Hepatocyte (in vitro differentiated cells): ENCODE measurements around the gene CBX7. TPM values are rescaled to one million over a fixed set of nuclear protein-coding genes. Genes with fewer than 3 reads are reported as not detected.

Experiments
- DNase-seq: peaks from one replicate; pipeline ENCODE4 v3.0.0-alpha.2; 2016; ENCODE audit warnings: low spot score
- H2AFZ ChIP-seq: fragments of 200-600 bp; sonication (generic); 2 replicates; pipeline ENCODE4 v1.6.0; 2016; ENCODE audit warnings: antibody characterized with exemption, mild to moderate bottlenecking
- H3K27ac ChIP-seq: fragments of 200-600 bp; sonication (generic); 2 replicates; pipeline ENCODE4 v1.5.1; 2016; ENCODE audit warnings: mild to moderate bottlenecking
- H3K27me3 ChIP-seq: fragments of 200-600 bp; sonication (generic); 2 replicates; pipeline ENCODE4 v1.6.1; 2016
- H3K36me3 ChIP-seq: fragments of 200-600 bp; sonication (generic); replicated peaks from 2 replicates; pipeline ENCODE4 v1.5.1; 2016; ENCODE audit warnings: low read depth; ENCODE audit not compliant: insufficient read depth
- H3K4me1 ChIP-seq: fragments of 200-600 bp; sonication (generic); 2 replicates; pipeline ENCODE4 v1.5.1; 2016; ENCODE audit warnings: mild to moderate bottlenecking, moderate library complexity; ENCODE audit not compliant: insufficient read depth
- H3K4me2 ChIP-seq: fragments of 200-600 bp; sonication (generic); 2 replicates; pipeline ENCODE4 v1.6.0; 2016
- H3K4me3 ChIP-seq: fragments of 200-600 bp; sonication (generic); 2 replicates; pipeline ENCODE4 v1.5.1; 2016; ENCODE audit warnings: mild to moderate bottlenecking
- H3K79me2 ChIP-seq: fragments of 200-600 bp; sonication (generic); 2 replicates; pipeline ENCODE4 v1.6.0; 2017; ENCODE audit warnings: mild to moderate bottlenecking
- H3K9me2 ChIP-seq: fragments of 200-600 bp; sonication (generic); replicated peaks from 2 replicates; pipeline ENCODE4 v1.6.0; 2017; ENCODE audit warnings: mild to moderate bottlenecking; ENCODE audit not compliant: insufficient read depth
- H3K9me3 ChIP-seq: fragments of 200-600 bp; sonication (generic); 2 replicates; pipeline ENCODE4 v1.5.1; 2016; ENCODE audit warnings: low read depth, mild to moderate bottlenecking
- H4K20me1 ChIP-seq: fragments of 200-600 bp; sonication (generic); 2 replicates; pipeline ENCODE4 v1.6.0; 2016; ENCODE audit warnings: mild to moderate bottlenecking; ENCODE audit not compliant: insufficient read depth, poor library complexity, severe bottlenecking
- CTCF ChIP-seq: fragments of 200-600 bp; sonication (generic); IDR thresholded peaks from 2 replicates; pipeline ENCODE4 v1.5.1; 2016; ENCODE audit warnings: antibody characterized with exemption, mild to moderate bottlenecking; ENCODE audit not compliant: poor library complexity
- EZH2 ChIP-seq: fragments of 200-600 bp; sonication (generic); IDR thresholded peaks from 2 replicates; pipeline ENCODE4 v1.6.1; 2016; ENCODE audit warnings: antibody characterized with exemption, mild to moderate bottlenecking, borderline replicate concordance
- EZH2phosphoT487 ChIP-seq: fragments of 200-600 bp; sonication (generic); IDR thresholded peaks from one replicate; pipeline ENCODE4 v1.6.1; 2018; ENCODE audit warnings: antibody characterized with exemption, mild to moderate bottlenecking, low read depth, moderate library complexity; ENCODE audit not compliant: unreplicated experiment, severe bottlenecking
- WGBS: methylation state at CpG from one replicate; pipeline ENCODE4 v1.1.6; 2016; ENCODE audit warnings: low lambda C conversion rate; ENCODE audit errors: missing lambda C conversion rate; 5-methylcytosine and 5-hydroxymethylcytosine counted together
- polyA plus RNA-seq: library from polyadenylated mRNA; unstranded; fragments of >200 nt; fragmentation: Nextera tagmentation; extraction: Ambion mirVana; gene quantifications from 2 replicates; pipeline ENCODE4 v1.2.1, GENCODE V29; 2016
- total RNA-seq: library from RNA; depleted of rRNA; stranded (reverse); fragments of >200 nt; gene quantifications from 2 replicates; pipeline ENCODE4 v1.2.3, GENCODE V29; 2014

Gene CBX7
- total and polyA plus RNA-seq, 2 experiments from 2014 or later, result 4.2 to 9.6 TPM

DNA sequence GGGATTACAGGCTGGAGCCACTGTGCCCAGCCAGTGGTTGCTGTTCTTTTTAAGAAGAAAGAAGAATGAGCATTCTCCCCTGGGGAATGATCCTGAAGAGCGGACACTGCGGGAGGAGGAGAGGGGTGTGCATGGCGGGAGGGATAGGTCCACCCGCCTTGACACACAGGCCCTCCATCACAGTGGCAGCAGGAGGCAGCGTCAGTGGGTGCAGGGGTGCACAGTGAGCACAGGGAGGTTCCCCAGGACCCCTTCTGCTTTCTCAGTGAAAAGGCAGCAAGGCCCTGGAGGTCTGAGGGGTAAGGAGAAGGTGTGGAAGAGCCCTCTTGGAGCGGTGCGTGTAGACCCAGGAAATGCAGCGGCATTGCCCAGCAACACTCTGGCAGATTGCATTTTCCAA lies 28.9 kb upstream of the CBX7 start:
- WGBS, result 94% methylated on average over 7 of the region's 8 CpGs

GRCh38 chr22:39179841-39180335 lies 27.4 kb upstream of the CBX7 start:
- Histone ChIP-seq H3K79me2 (no peaks in the 10 kb centered on the region), H3K27me3 (no peaks in the 10 kb centered on the region), H3K36me3 (no peaks in the 10 kb centered on the region), H3K4me3 (no peak overlapping the region), H2AFZ (no peak overlapping the region), H3K4me2 (no peak overlapping the region), H4K20me1 (no peaks in the 10 kb centered on the region), H3K9me3 (no peaks in the 10 kb centered on the region), H3K4me1 (peaks cover 15% of the 10 kb centered on the region), H3K9me2 (no peaks in the 10 kb centered on the region), H3K27ac (no peak overlapping the region)
- TF ChIP-seq CTCF, result no peak
- WGBS, result 72% methylated on average over 17 of the region's 21 CpGs
- no peak for DNase-seq

More for the DNA sequence above, 28.9 kb upstream of the CBX7 start:
- Histone ChIP-seq H3K27me3 (no peaks in the 10 kb centered on the region), H4K20me1 (no peaks in the 10 kb centered on the region), H3K4me1 (no peaks in the 10 kb centered on the region), H3K9me3 (no peaks in the 10 kb centered on the region), H3K27ac (no peak overlapping the region), H3K36me3 (no peaks in the 10 kb centered on the region), H3K4me3 (no peak overlapping the region), H3K4me2 (no peak overlapping the region), H3K9me2 (no peaks in the 10 kb centered on the region), H2AFZ (no peak overlapping the region), H3K79me2 (no peaks in the 10 kb centered on the region)
- TF ChIP-seq EZH2 (no peak), CTCF (no peak), EZH2phosphoT487 (no peak)
- no peak for DNase-seq

- WGBS, result 65% methylated on average over 6 of the region's 6 CpGs
- H3K27me3 ChIP-seq, result no peaks in the 10 kb centered on the region
Observed at GRCh38 chr22:39179401-39179827, 26.9 kb upstream of the CBX7 start.

More at GRCh38 chr22:39179401-39179827, 26.9 kb upstream of the CBX7 start:
- Histone ChIP-seq H3K4me1 (peaks cover 19% of the 10 kb centered on the region), H3K27ac (no peak overlapping the region), H3K79me2 (no peaks in the 10 kb centered on the region), H4K20me1 (no peaks in the 10 kb centered on the region), H3K9me3 (no peaks in the 10 kb centered on the region), H3K9me2 (no peaks in the 10 kb centered on the region), H3K36me3 (no peaks in the 10 kb centered on the region), H3K4me2 (no peak overlapping the region), H2AFZ (no peak overlapping the region), H3K4me3 (no peak overlapping the region)
- no peak for TF ChIP-seq EZH2phosphoT487
- no peak for TF ChIP-seq CTCF
- TF ChIP-seq EZH2, result no peak
- no peak for DNase-seq
